HepG2 (cell line): ENCODE data around the gene RPL37A. TPM values are rescaled to one million over a fixed set of nuclear protein-coding genes. Genes with fewer than 3 reads are reported as not detected.

Experiments
- ATAC-seq: fragments of 200-7000 bp; cut with Tn5 transposase; 3 replicates; pipeline ENCODE4 v1.9.1; 2020; ENCODE audit warnings: mild to moderate bottlenecking, moderate library complexity
- BruUV-seq: library from RNA; stranded (reverse); fragments of 400-500 nt; replicated peaks from 2 replicates; lab custom pipeline; 2021; lab: Mats Ljungman, UMichigan
- CTCF ChIA-PET: fragments of 300-600 bp; formaldehyde crosslinking; extraction: SDS; loops from one replicate; lab custom pipeline; 2021; ENCODE audit warnings: low total read pairs, inconsistent platforms, low intra/inter-chr PET ratio; lab: Yijun Ruan, JAX
- POLR2A ChIA-PET: fragments of 350-600 bp; sonication (Branson Sonifier 250); formaldehyde crosslinking; loops from one replicate; lab custom pipeline; 2020; ENCODE audit warnings: antibody characterized with exemption, inconsistent platforms; lab: Yijun Ruan, JAX
- DNase-seq: peaks from one replicate; pipeline ENCODE4 v3.0.0-alpha.2; 2015; ENCODE audit warnings: low spot score
- FAIRE-seq: peaks from 3 replicates; lab custom pipeline; 2011; peaks lifted over from hg19 to GRCh38; lab: Jason Lieb, UNC
- H2AFZ ChIP-seq: one replicate; pipeline ENCODE4 v1.6.1; 2011; ENCODE audit warnings: low read length, inconsistent platforms
- H3K27ac ChIP-seq: fragments of 300-600 bp; 3 replicates; pipeline ENCODE4 v1.8.0; 2011; ENCODE audit warnings: mixed run types, mild to moderate bottlenecking, mixed read lengths, low read length, inconsistent platforms; ENCODE audit not compliant: insufficient read depth; ENCODE audit errors: extremely low read length
- H3K27me3 ChIP-seq, 2 experiments: fragments of 200-600 bp in 1 of 2; 2 replicates in 1 of 2; 3 replicates in 1 of 2; pipeline versions ENCODE4 v1.6.0 to v1.8.0; 2011; ENCODE audit warnings: low read length in 2 of 2, mild to moderate bottlenecking in 2 of 2, moderate library complexity in 2 of 2, inconsistent platforms in 1 of 2; ENCODE audit not compliant: insufficient read depth in 2 of 2, control insufficient read depth in 1 of 2
- H3K36me3 ChIP-seq, 2 experiments: fragments of 200-600 bp in 1 of 2; replicated peaks in 1 of 2; 2 replicates in 1 of 2; 3 replicates in 1 of 2; pipeline versions ENCODE4 v1.5.1 to v1.8.0; 2011; ENCODE audit warnings: low read length in 2 of 2, inconsistent platforms in 1 of 2; ENCODE audit not compliant: insufficient read depth in 2 of 2, control insufficient read depth in 1 of 2
- H3K4me1 ChIP-seq: 2 replicates; pipeline ENCODE4 v1.5.1; 2012; ENCODE audit warnings: low read length, inconsistent platforms; ENCODE audit not compliant: insufficient read depth
- H3K4me2 ChIP-seq: 2 replicates; pipeline ENCODE4 v1.6.0; 2011; ENCODE audit warnings: low read depth, low read length, inconsistent platforms
- H3K4me3 ChIP-seq, 3 experiments: fragments of 200-600 bp in 1 of 3; sonication (generic), shearing (Covaris generic) in 1 of 3; replicated peaks in 1 of 3; 2 replicates each; pipeline ENCODE4 v1.5.1; 2011 to 2016; ENCODE audit warnings: low read length in 3 of 3, inconsistent platforms in 2 of 3, low read depth in 2 of 3, mild to moderate bottlenecking in 2 of 3, control low read depth in 1 of 3, mixed read lengths in 1 of 3; ENCODE audit not compliant: insufficient read depth in 1 of 3
- H3K79me2 ChIP-seq: one replicate; pipeline ENCODE4 v1.6.1; 2011; ENCODE audit warnings: low read length, inconsistent platforms; ENCODE audit not compliant: insufficient read depth
- H3K9ac ChIP-seq: 2 replicates; pipeline ENCODE4 v1.6.0; 2011; ENCODE audit warnings: mild to moderate bottlenecking, low read depth, low read length, inconsistent platforms; ENCODE audit not compliant: insufficient read depth
- H3K9me3 ChIP-seq: 2 replicates; pipeline ENCODE4 v1.5.1; 2012; ENCODE audit warnings: mild to moderate bottlenecking, low read length
- H4K20me1 ChIP-seq: 2 replicates; pipeline ENCODE4 v1.6.0; 2011; ENCODE audit warnings: inconsistent platforms, mild to moderate bottlenecking, low read length, moderate library complexity; ENCODE audit not compliant: insufficient read depth
- GABPA ChIP-seq, 2 experiments: IDR thresholded peaks; 2 replicates each; pipeline ENCODE4 v1.6.1; 2011 to 2016; ENCODE audit warnings: low read depth in 2 of 2, low read length in 1 of 2, missing biosample characterization in 1 of 2, missing genetic modification characterization in 1 of 2
- LCORL ChIP-seq, 2 experiments: fragments of 450-650 bp in 1 of 2; sonication (generic) in 1 of 2; formaldehyde crosslinking in 1 of 2; IDR thresholded peaks; 2 replicates each; pipeline versions ENCODE4 v1.5.0 to v1.6.1; 2017 to 2020; ENCODE audit warnings: antibody characterized with exemption in 1 of 2, missing genetic modification reagents in 1 of 2
- NR2F1 ChIP-seq, 2 experiments: fragments of 450-650 bp in 1 of 2; formaldehyde crosslinking in 1 of 2; IDR thresholded peaks; 2 replicates each; pipeline versions ENCODE4 v1.5.0 to v1.6.1; 2016 to 2020; ENCODE audit warnings: mild to moderate bottlenecking in 1 of 2, missing compliant biosample characterization in 1 of 2, missing genetic modification reagents in 1 of 2, moderate library complexity in 1 of 2
- SIN3A ChIP-seq: IDR thresholded peaks from 2 replicates; pipeline ENCODE4 v1.6.1; 2011; ENCODE audit warnings: low read depth, mild to moderate bottlenecking, control low read depth, low read length, borderline replicate concordance
- SNRNP70 ChIP-seq: fragments of 200-400 bp; formaldehyde crosslinking; IDR thresholded peaks from 2 replicates; pipeline ENCODE4 v1.6.1; 2017; ENCODE audit warnings: mild to moderate bottlenecking, low read depth, low read length, moderate library complexity
- YEATS2 ChIP-seq: sonication (generic); formaldehyde crosslinking; IDR thresholded peaks from 2 replicates; pipeline ENCODE4 v1.4.0; 2020; ENCODE audit warnings: missing genetic modification reagents, borderline replicate concordance
- ZNF264 ChIP-seq: sonication (generic); formaldehyde crosslinking; IDR thresholded peaks from 2 replicates; pipeline ENCODE4 v1.4.0; 2020; ENCODE audit warnings: missing genetic modification reagents
- WGBS: methylation state at CpG from one replicate; pipeline ENCODE4 v1.1.6; 2017; ENCODE audit warnings: low lambda C conversion rate; 5-methylcytosine and 5-hydroxymethylcytosine counted together
- in situ Hi-C: cut with HindIII; loops from 2 replicates; pipeline ENCODE4 v1.10.0; 2017; ENCODE audit warnings: low pct_unique_long_range_greater_than_20kb; ENCODE audit not compliant: extremely low pct_ligation_motif_present
- intact Hi-C: fragments of 100-400 bp; cut with micrococcal nuclease; formaldehyde crosslinking; loops from one replicate; pipeline ENCODE4 v1.10.0; 2022; ENCODE audit not compliant: unreplicated experiment
- polyA plus RNA-seq, 8 experiments: library from polyadenylated mRNA; depleted of rRNA in 3 of 8; stranded (reverse) in 7 of 8; unstranded in 1 of 8; fragments of >200 nt; fragmentation: Illumina TruSeq in 4 of 8; extraction: Trizol in 4 of 8; gene quantifications; 2 replicates each; pipeline versions ENCODE4 v1.2.1 to v1.2.3, GENCODE V29; 2011 to 2016; ENCODE audit warnings: low read depth in 4 of 8, missing spikeins in 1 of 8, mixed read lengths in 1 of 8; ENCODE audit not compliant: insufficient read depth in 1 of 8
- total RNA-seq, 5 experiments: library from RNA; depleted of rRNA; stranded (reverse); fragments of >200 nt; fragmentation: Illumina TruSeq; extraction: Trizol; gene quantifications; 2 replicates each; pipeline ENCODE4 v1.2.3, GENCODE V29; 2016; ENCODE audit warnings: low read depth in 1 of 5
- TF ChIP-seq, protein P1 (sequence below): sonication (generic); formaldehyde crosslinking; IDR thresholded peaks from 2 replicates; pipeline ENCODE4 v1.9.0; 2021; ENCODE audit warnings: missing genetic modification reagents, borderline replicate concordance
- TF ChIP-seq, protein P2 (sequence below): sonication (generic); formaldehyde crosslinking; IDR thresholded peaks from 2 replicates; pipeline ENCODE4 v1.4.0; 2020; ENCODE audit warnings: missing genetic modification reagents
- TF ChIP-seq, protein P3 (sequence below): sonication (generic); formaldehyde crosslinking; IDR thresholded peaks from 2 replicates; pipeline ENCODE4 v1.4.0; 2020; ENCODE audit warnings: missing genetic modification reagents
- TF ChIP-seq, protein P4 (sequence below): sonication (generic); formaldehyde crosslinking; IDR thresholded peaks from 2 replicates; pipeline ENCODE4 v1.5.0; 2020; ENCODE audit warnings: missing genetic modification reagents
- TF ChIP-seq, protein P5 (sequence below): IDR thresholded peaks from 2 replicates; pipeline ENCODE4 v1.6.1; 2018; ENCODE audit warnings: missing genetic modification reagents

The RPL37A gene
- total and polyA plus RNA-seq, 2 of the 13 experiments (the other 11 are each of a cell fraction or from before 2014, with no cell fraction given), result 6,902 to 7,910 TPM

DNA sequence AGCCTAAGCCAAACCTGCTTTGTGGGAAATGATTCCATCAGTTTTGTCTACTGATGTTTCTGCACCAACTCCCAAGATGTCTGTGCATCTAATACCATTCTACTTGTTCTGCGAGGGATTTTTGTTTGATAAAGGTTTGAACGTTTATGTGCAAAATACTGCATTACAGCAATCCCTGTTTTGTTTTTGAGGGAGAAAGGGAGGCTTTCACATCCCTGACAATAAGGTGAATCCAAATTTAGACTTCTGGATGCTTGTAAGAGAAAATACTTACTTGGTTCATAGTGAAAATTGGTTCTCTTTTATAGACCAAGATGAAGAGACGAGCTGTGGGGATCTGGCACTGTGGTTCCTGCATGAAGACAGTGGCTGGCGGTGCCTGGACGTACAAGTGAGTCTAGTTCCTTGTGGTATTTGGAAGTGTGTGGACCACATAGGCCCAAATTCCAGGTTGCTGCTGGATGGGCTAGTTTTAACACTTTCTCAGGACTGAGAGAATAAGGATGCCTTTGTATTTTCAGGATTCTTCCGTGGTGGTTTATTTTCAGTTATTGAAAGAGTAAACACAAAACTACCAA lies 1.1 kb downstream of the RPL37A start:
- ATAC-seq, result no peak
- TF ChIP-seq, protein P1, sequence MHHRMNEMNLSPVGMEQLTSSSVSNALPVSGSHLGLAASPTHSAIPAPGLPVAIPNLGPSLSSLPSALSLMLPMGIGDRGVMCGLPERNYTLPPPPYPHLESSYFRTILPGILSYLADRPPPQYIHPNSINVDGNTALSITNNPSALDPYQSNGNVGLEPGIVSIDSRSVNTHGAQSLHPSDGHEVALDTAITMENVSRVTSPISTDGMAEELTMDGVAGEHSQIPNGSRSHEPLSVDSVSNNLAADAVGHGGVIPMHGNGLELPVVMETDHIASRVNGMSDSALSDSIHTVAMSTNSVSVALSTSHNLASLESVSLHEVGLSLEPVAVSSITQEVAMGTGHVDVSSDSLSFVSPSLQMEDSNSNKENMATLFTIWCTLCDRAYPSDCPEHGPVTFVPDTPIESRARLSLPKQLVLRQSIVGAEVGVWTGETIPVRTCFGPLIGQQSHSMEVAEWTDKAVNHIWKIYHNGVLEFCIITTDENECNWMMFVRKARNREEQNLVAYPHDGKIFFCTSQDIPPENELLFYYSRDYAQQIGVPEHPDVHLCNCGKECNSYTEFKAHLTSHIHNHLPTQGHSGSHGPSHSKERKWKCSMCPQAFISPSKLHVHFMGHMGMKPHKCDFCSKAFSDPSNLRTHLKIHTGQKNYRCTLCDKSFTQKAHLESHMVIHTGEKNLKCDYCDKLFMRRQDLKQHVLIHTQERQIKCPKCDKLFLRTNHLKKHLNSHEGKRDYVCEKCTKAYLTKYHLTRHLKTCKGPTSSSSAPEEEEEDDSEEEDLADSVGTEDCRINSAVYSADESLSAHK, result 0 out of 2 replicates have a peak, but pooled peaks have one; percentile 3
- 0 out of 2 replicates have a peak, but pooled peaks have one; percentile 23 for TF ChIP-seq SIN3A
- no peak for TF ChIP-seq GABPA (IDR thresholded peaks at IDR 0.05; ENCODE audit: low read depth, low read length)
- peak; percentile 2; the same call in 1 of the 2 replicates for TF ChIP-seq GABPA (CRISPR knock-in tag; IDR thresholded peaks at IDR 0.05; ENCODE audit: low read depth)
- TF ChIP-seq, protein P2, sequence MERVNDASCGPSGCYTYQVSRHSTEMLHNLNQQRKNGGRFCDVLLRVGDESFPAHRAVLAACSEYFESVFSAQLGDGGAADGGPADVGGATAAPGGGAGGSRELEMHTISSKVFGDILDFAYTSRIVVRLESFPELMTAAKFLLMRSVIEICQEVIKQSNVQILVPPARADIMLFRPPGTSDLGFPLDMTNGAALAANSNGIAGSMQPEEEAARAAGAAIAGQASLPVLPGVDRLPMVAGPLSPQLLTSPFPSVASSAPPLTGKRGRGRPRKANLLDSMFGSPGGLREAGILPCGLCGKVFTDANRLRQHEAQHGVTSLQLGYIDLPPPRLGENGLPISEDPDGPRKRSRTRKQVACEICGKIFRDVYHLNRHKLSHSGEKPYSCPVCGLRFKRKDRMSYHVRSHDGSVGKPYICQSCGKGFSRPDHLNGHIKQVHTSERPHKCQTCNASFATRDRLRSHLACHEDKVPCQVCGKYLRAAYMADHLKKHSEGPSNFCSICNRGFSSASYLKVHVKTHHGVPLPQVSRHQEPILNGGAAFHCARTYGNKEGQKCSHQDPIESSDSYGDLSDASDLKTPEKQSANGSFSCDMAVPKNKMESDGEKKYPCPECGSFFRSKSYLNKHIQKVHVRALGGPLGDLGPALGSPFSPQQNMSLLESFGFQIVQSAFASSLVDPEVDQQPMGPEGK (CRISPR knock-in tag), result 0 out of 2 replicates have a peak, but pooled peaks have one; percentile 18
- TF ChIP-seq NR2F1 (CRISPR knock-in tag; IDR thresholded peaks at IDR 0.05), result peak in 1 of 2 experiments; percentile 10; a peak in 1 of 4 replicates
- TF ChIP-seq, protein P3, sequence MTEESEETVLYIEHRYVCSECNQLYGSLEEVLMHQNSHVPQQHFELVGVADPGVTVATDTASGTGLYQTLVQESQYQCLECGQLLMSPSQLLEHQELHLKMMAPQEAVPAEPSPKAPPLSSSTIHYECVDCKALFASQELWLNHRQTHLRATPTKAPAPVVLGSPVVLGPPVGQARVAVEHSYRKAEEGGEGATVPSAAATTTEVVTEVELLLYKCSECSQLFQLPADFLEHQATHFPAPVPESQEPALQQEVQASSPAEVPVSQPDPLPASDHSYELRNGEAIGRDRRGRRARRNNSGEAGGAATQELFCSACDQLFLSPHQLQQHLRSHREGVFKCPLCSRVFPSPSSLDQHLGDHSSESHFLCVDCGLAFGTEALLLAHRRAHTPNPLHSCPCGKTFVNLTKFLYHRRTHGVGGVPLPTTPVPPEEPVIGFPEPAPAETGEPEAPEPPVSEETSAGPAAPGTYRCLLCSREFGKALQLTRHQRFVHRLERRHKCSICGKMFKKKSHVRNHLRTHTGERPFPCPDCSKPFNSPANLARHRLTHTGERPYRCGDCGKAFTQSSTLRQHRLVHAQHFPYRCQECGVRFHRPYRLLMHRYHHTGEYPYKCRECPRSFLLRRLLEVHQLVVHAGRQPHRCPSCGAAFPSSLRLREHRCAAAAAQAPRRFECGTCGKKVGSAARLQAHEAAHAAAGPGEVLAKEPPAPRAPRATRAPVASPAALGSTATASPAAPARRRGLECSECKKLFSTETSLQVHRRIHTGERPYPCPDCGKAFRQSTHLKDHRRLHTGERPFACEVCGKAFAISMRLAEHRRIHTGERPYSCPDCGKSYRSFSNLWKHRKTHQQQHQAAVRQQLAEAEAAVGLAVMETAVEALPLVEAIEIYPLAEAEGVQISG (CRISPR knock-in tag), result peak; percentile 33; the same call in 1 of the 2 replicates
- TF ChIP-seq, protein P4, sequence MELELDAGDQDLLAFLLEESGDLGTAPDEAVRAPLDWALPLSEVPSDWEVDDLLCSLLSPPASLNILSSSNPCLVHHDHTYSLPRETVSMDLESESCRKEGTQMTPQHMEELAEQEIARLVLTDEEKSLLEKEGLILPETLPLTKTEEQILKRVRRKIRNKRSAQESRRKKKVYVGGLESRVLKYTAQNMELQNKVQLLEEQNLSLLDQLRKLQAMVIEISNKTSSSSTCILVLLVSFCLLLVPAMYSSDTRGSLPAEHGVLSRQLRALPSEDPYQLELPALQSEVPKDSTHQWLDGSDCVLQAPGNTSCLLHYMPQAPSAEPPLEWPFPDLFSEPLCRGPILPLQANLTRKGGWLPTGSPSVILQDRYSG (CRISPR knock-in tag), result 0 out of 2 replicates have a peak, but pooled peaks have one; percentile 36
- TF ChIP-seq ZNF264 (CRISPR knock-in tag), result 0 out of 2 replicates have a peak, but pooled peaks have one; percentile 1
- TF ChIP-seq, protein P5, sequence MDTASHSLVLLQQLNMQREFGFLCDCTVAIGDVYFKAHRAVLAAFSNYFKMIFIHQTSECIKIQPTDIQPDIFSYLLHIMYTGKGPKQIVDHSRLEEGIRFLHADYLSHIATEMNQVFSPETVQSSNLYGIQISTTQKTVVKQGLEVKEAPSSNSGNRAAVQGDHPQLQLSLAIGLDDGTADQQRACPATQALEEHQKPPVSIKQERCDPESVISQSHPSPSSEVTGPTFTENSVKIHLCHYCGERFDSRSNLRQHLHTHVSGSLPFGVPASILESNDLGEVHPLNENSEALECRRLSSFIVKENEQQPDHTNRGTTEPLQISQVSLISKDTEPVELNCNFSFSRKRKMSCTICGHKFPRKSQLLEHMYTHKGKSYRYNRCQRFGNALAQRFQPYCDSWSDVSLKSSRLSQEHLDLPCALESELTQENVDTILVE, result no peak
- TF ChIP-seq LCORL (IDR thresholded peaks at IDR 0.05), result no peak
- peak; percentile 29; the same call in 1 of the 2 replicates for TF ChIP-seq LCORL (CRISPR knock-in tag; IDR thresholded peaks at IDR 0.05)
- no peak for TF ChIP-seq SNRNP70
- TF ChIP-seq YEATS2 (CRISPR knock-in tag), result peak; percentile 35; the same call in 1 of the 2 replicates

More for the DNA sequence above, 1.1 kb downstream of the RPL37A start:
- peaks cover 47% of the 10 kb centered on the region for H3K79me2 ChIP-seq
- H3K9me3 ChIP-seq, result no peaks in the 10 kb centered on the region
- peak overlapping the region; percentile 100 for H3K9ac ChIP-seq
- H2AFZ ChIP-seq, result no peak overlapping the region
- DNase-seq (no peak), FAIRE-seq (no peak)
- H3K4me1 ChIP-seq, result peaks cover 58% of the 10 kb centered on the region
- in situ Hi-C loops, result loop anchor here (25.0 kb wide), 2 partner anchors 838 to 1013 kb away; no protein-coding TSS in a partner anchor
- H3K27me3 ChIP-seq, result peaks cover 0 to 5% of the 10 kb centered on the region in 2 experiments; a peak in 1 of 5 replicates
- peak overlapping the region; percentile 86 to 95 (median 92) for H3K4me3 ChIP-seq
- H3K4me2 ChIP-seq, result peak overlapping the region; percentile 94
- no TSS peak for BruUV-seq
- POLR2A ChIA-PET, result no interaction called here
- H3K36me3 ChIP-seq, result peaks cover 8 to 58% of the 10 kb centered on the region in 2 experiments
- CTCF ChIA-PET, result no interaction called here
- intact Hi-C loops, result loop anchor here (5.0 kb wide), 1 partner anchor 387 kb away; no protein-coding TSS in a partner anchor
- H3K27ac ChIP-seq, result peak overlapping the region; percentile 89
- H4K20me1 ChIP-seq, result peaks cover 57% of the 10 kb centered on the region
- 4% methylated on average over 6 of the region's 6 CpGs for WGBS
